HG03095 (cell line): ENCODE measurements around the gene CALD1.
A peak's percentile ranks its signal among the peaks of the same experiment; 100 is the strongest.
"Not testable (repeated sequence)": the region's sequence is repeated elsewhere in the genome, so short reads cannot be mapped to it uniquely, and the experiment has no call there.

Source experiments
- ATAC-seq: cut with Tn5 transposase; IDR thresholded peaks from one replicate; pipeline ENCODE4 v1.9.1; 2021; ENCODE audit warnings: moderate library complexity; ENCODE audit not compliant: unreplicated experiment

The CALD1 gene

DNA sequence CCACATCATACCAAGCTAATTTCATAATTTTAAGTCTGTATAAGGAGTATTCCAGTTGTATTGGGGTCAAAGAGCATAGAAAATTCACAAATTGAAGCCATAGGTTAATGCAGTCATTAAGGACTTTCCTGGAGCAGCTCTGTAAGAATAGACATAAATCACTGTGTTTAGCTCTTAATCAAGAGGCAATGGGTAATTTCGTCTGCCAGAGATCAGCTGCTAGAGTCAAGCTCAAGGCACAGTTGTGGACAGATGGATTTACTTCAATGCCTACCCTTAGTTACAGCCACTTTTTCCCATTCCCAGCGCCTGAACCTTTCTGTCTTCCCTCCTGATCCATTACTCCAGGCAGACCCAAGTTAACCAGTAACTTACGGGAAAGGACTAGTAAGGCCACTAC lies 166.3 kb downstream of the CALD1 start:
- no peak for ATAC-seq

DNA sequence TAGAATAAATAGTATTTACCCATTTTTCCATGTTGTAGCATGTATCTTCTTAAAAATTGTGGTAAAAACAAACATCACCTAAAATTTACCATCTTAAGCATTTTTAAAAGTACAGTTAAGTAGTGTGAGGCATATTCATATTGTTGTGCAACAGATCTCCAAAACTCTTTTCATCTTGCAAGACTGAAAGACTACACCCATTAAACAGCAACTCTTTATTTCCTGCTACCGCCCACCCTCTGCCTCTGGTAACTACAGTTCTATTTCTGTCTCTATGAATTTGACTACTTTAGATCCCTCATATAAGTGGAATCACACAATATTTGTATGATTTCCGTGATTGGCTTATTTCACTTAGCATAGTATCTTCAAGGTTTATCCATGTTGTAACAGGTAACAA lies 166.8 kb downstream of the CALD1 start:
- ATAC-seq, result no peak

GRCh38 chr7:134947329-134947728 lies 167.9 kb downstream of the CALD1 start:
- no peak for ATAC-seq

GRCh38 chr7:134947831-134948230 lies 168.4 kb downstream of the CALD1 start:
- no peak for ATAC-seq

DNA sequence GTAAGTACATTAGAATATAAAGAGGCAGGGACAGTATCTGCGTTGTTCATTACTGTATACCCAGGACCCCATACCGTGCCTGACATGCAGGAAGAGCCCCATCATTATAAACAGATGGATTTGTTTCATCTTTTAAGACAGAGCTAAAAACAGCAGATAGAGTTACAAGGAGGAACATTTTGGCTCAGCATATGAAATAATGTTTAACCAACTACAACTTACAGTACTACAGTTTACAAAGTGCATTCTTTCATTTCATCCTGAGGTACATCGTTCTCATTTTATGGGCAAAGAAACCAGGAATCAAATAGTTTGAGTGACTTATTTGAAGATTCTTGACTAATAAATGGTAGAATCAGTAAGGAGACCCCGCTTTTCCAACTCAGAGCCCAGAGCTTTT lies 168.8 kb downstream of the CALD1 start:
- ATAC-seq, result no peak

DNA sequence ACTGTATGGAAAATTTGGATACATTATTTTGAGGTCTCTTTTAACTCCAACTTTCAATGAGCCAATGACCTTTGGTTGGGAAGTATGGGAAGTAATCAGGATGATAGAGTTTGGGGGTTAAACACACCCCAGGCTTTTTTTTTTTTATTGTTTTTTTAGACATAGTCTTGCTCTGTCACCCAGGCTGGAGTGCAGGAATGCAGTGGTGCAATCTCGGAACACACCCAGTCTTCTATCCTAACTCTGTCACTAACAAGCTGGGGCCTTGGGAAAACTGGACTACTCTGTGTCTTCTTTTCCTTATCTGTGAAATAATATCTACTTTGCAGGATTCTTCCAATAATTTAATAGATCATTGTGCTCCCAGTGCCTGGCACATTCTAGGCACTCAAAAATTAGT lies 169.3 kb downstream of the CALD1 start:
- no peak for ATAC-seq

DNA sequence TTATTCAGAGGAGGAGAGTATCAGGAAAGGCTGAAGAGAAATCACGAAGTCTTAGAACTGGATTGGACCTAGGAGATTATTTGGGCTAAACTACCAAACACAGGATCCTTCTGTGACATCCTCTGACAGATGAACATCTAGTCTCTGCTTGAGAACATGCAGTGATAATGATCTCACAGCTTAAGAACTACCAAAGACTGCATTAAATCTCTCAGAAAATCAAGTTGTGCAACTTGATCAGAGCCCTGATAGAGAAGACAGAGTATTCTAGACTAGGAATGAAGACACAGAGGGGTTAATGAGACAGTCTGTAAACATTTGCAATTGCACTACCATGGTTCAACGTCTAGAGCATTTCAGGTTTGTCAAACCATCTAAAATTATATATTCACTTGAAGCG lies 169.7 kb downstream of the CALD1 start:
- ATAC-seq, result no peak

GRCh38 chr7:134954197-134955082 lies 175.0 kb downstream of the CALD1 start:
- no peak for ATAC-seq

- ATAC-seq, result no peak
Measured at GRCh38 chr7:134957005-134957404, 177.6 kb downstream of the CALD1 start.

GRCh38 chr7:134959810-134960209 lies 180.4 kb downstream of the CALD1 start:
- ATAC-seq, result no peak

- no peak for ATAC-seq
Measured at GRCh38 chr7:134962270-134962780, 182.9 kb downstream of the CALD1 start.

GRCh38 chr7:134963036-134963435 lies 183.6 kb downstream of the CALD1 start:
- ATAC-seq, result no peak

DNA sequence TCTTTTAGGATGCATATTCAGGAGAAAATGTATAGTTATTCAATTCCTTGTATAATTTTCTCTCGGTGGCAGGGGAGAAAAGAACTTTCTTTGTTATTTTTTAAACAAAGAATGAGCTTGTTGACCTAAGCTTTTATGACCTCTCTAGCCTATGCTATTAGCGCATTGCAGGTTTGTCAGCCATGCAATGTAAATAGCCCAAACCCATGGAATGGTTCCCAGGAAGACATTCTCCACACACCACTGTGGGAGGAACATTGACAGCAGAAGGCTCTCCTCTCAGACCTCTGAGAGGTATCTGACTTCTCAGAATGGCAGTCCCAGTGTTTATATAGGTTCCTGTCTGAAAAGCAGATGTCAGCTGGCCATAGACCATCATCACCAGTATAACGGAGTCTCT lies 187.3 kb downstream of the CALD1 start:
- no peak for ATAC-seq

DNA sequence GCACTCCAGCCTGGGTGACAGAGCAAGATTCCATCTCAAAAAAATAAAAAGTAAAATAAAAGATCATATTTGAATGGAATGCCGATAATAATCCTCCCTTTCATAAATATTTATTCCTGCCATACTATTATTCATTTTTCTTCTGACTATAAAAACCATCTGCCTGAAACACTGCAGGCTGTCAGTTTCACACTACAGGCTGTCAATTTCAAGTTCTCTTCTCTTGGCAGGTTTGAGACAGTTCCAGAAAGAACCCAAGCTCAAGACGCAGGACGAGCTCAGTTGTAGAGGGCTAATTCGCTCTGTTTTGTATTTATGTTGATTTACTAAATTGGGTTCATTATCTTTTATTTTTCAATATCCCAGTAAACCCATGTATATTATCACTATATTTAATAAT lies 188.7 kb downstream of the CALD1 start:
- ATAC-seq, result no peak

GRCh38 chr7:134981645-134982044 lies 202.2 kb downstream of the CALD1 start:
- not testable (repeated sequence) for ATAC-seq

DNA sequence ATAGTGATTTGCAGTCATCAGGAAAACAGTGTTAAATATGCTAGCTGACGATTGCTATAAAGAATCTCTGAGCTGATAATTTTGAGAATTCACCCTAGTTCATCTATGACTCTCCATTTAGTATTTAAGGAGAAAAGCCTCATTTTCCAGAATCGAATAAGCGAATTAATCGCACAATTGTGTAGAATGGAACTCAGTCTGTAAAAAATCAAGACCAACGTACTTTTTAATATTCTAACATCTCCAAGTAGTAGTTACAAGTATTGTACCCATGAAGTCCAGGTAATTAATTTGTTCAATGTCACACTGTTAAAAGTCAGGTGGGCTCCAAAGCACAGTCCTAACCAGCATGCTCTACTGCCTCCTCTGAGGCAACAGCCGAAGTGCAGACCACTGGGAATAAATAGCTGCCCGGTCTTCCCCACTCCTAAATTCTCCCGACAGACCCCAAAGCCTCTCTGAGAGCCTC lies 206.5 kb downstream of the CALD1 start:
- ATAC-seq, result peak; percentile 41

GRCh38 chr7:134986363-134987251 lies 207.2 kb downstream of the CALD1 start, which contains the start of gene AGBL3:
TSS of gene AGBL3 (plus strand) at chr7:134986508. CDS start at chr7:134987934, 1,426 bp downstream.
- peak; percentile 90 for ATAC-seq

DNA sequence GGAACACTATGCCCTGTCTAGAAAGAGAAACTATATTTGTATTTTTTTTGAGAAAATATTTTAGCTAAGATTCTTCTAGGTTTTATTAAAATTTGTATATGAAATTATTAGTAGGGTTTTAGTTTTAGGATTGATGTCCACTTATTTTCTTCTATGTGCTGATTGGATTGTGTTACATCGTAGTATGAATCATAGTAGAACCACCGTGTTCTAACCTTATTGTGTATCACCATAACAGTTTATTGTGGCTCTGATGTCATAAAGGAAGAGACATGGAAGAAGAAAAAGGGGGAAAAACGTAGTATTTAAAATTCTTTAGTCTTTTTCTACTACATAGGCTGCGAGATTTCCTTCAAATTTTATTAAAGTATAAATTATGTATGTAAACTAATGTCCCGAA lies 208.7 kb downstream of the CALD1 start:
- no peak for ATAC-seq

DNA sequence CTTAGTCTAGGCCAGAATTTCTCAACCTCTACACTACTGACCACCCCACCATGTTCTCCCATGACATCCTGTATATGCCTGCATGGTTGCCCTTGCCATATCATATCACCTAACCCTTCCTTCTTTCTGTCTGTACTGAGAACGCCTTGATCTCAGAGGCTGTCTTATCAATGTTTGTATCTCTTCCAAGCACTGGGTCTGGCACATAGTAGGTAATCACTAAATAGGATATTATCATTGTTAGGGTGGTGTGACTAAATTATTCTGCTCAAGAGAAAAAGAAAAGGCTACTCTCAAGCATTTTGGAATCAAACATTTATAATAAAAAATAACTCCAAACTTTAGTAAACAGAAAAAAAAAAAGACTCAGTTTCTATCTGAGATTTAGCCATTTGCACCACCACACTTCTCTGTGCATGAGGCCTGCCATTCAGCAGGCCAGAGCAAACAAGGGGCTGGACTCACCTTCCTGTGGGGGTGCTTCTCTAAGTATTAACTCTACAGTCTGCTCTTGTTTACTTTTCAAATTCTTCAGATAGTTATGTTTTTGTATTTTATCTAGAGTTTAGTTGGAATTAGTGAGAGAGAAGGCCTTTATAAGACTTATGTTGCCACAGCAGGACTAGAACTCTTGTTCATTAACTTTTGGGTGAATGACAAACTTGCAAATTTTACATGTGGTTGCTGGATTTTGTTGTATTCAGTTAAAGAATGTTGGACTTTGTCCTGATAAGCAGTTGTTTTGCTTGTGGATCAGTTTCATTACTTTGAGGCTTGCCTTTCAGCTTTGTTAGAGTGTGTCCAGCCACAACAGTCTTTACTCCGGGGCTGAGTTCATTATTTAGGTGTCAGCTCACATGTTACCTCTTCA lies 212.3 kb downstream of the CALD1 start:
- no peak for ATAC-seq

- ATAC-seq, result peak; percentile 60
Measured at GRCh38 chr7:134992626-134993179, 213.3 kb downstream of the CALD1 start.
